Tongue (tissue), 1 donor: ENCODE results near the gene CYFIP1. TPM values are rescaled to one million over a fixed set of nuclear protein-coding genes. Genes with fewer than 3 reads are reported as not detected.

Experiments used
- total RNA-seq: library from RNA; depleted of rRNA; stranded (reverse); fragments of >200 nt; gene quantifications from one replicate; pipeline ENCODE4 v1.2.3, GENCODE V29; 2014

CYFIP1 gene
- total RNA-seq, 1 donor from 2014 or later: 92.6 TPM

Other genes starting within 250 kb of the CYFIP1 start
- 7.1 TPM for gene NIPA1, start 193.7 kb downstream of the CYFIP1 start, total RNA-seq
- gene NIPA2, start 141.7 kb downstream of the CYFIP1 start, total RNA-seq: 67.1 TPM
- gene TUBGCP5, start 59.2 kb upstream of the CYFIP1 start, total RNA-seq: 34.8 TPM
- gene GOLGA6L1, start 156.5 kb upstream of the CYFIP1 start, total RNA-seq: not detected